HepG2 (cell line): ENCODE results near the gene HOXB6. TPM values are rescaled to one million over a fixed set of nuclear protein-coding genes. Genes with fewer than 3 reads are reported as not detected.

Experiments
- ATAC-seq: fragments of 200-7000 bp; cut with Tn5 transposase; 3 replicates; pipeline ENCODE4 v1.9.1; 2020; ENCODE audit warnings: mild to moderate bottlenecking, moderate library complexity
- BruUV-seq: library from RNA; stranded (reverse); fragments of 400-500 nt; replicated peaks from 2 replicates; lab custom pipeline; 2021; lab: Mats Ljungman, UMichigan
- CTCF ChIA-PET: fragments of 300-600 bp; formaldehyde crosslinking; extraction: SDS; loops from one replicate; lab custom pipeline; 2021; ENCODE audit warnings: low total read pairs, inconsistent platforms, low intra/inter-chr PET ratio; lab: Yijun Ruan, JAX
- POLR2A ChIA-PET: fragments of 350-600 bp; sonication (Branson Sonifier 250); formaldehyde crosslinking; loops from one replicate; lab custom pipeline; 2020; ENCODE audit warnings: antibody characterized with exemption, inconsistent platforms; lab: Yijun Ruan, JAX
- DNase-seq: peaks from one replicate; pipeline ENCODE4 v3.0.0-alpha.2; 2015; ENCODE audit warnings: low spot score
- FAIRE-seq: peaks from 3 replicates; lab custom pipeline; 2011; peaks lifted over from hg19 to GRCh38; lab: Jason Lieb, UNC
- H2AFZ ChIP-seq: one replicate; pipeline ENCODE4 v1.6.1; 2011; ENCODE audit warnings: low read length, inconsistent platforms
- H3K27ac ChIP-seq: fragments of 300-600 bp; 3 replicates; pipeline ENCODE4 v1.8.0; 2011; ENCODE audit warnings: mixed run types, mild to moderate bottlenecking, mixed read lengths, low read length, inconsistent platforms; ENCODE audit not compliant: insufficient read depth; ENCODE audit errors: extremely low read length
- H3K27me3 ChIP-seq, 2 experiments: fragments of 200-600 bp in 1 of 2; 2 replicates in 1 of 2; 3 replicates in 1 of 2; pipeline versions ENCODE4 v1.6.0 to v1.8.0; 2011; ENCODE audit warnings: low read length in 2 of 2, mild to moderate bottlenecking in 2 of 2, moderate library complexity in 2 of 2, inconsistent platforms in 1 of 2; ENCODE audit not compliant: insufficient read depth in 2 of 2, control insufficient read depth in 1 of 2
- H3K36me3 ChIP-seq, 2 experiments: fragments of 200-600 bp in 1 of 2; replicated peaks in 1 of 2; 2 replicates in 1 of 2; 3 replicates in 1 of 2; pipeline versions ENCODE4 v1.5.1 to v1.8.0; 2011; ENCODE audit warnings: low read length in 2 of 2, inconsistent platforms in 1 of 2; ENCODE audit not compliant: insufficient read depth in 2 of 2, control insufficient read depth in 1 of 2
- H3K4me1 ChIP-seq: 2 replicates; pipeline ENCODE4 v1.5.1; 2012; ENCODE audit warnings: low read length, inconsistent platforms; ENCODE audit not compliant: insufficient read depth
- H3K4me2 ChIP-seq: 2 replicates; pipeline ENCODE4 v1.6.0; 2011; ENCODE audit warnings: low read depth, low read length, inconsistent platforms
- H3K4me3 ChIP-seq, 3 experiments: fragments of 200-600 bp in 1 of 3; sonication (generic), shearing (Covaris generic) in 1 of 3; replicated peaks in 1 of 3; 2 replicates each; pipeline ENCODE4 v1.5.1; 2011 to 2016; ENCODE audit warnings: low read length in 3 of 3, inconsistent platforms in 2 of 3, low read depth in 2 of 3, mild to moderate bottlenecking in 2 of 3, control low read depth in 1 of 3, mixed read lengths in 1 of 3; ENCODE audit not compliant: insufficient read depth in 1 of 3
- H3K79me2 ChIP-seq: one replicate; pipeline ENCODE4 v1.6.1; 2011; ENCODE audit warnings: low read length, inconsistent platforms; ENCODE audit not compliant: insufficient read depth
- H3K9ac ChIP-seq: 2 replicates; pipeline ENCODE4 v1.6.0; 2011; ENCODE audit warnings: mild to moderate bottlenecking, low read depth, low read length, inconsistent platforms; ENCODE audit not compliant: insufficient read depth
- H3K9me3 ChIP-seq: 2 replicates; pipeline ENCODE4 v1.5.1; 2012; ENCODE audit warnings: mild to moderate bottlenecking, low read length
- H4K20me1 ChIP-seq: 2 replicates; pipeline ENCODE4 v1.6.0; 2011; ENCODE audit warnings: inconsistent platforms, mild to moderate bottlenecking, low read length, moderate library complexity; ENCODE audit not compliant: insufficient read depth
- CAMTA2 ChIP-seq: sonication (generic); formaldehyde crosslinking; IDR thresholded peaks from 2 replicates; pipeline ENCODE4 v1.4.0; 2020; ENCODE audit warnings: mild to moderate bottlenecking, missing genetic modification reagents, borderline replicate concordance
- CCDC6 ChIP-seq: sonication (generic); formaldehyde crosslinking; IDR thresholded peaks from 2 replicates; pipeline ENCODE4 v1.8.1; 2022; ENCODE audit warnings: mild to moderate bottlenecking, missing genetic modification reagents, moderate library complexity
- EZH2 ChIP-seq: conservative IDR thresholded peaks from 2 replicates; pipeline ENCODE4 v1.6.1; 2012; ENCODE audit warnings: mild to moderate bottlenecking, low read depth, low read length, moderate library complexity
- GLI4 ChIP-seq: sonication (generic); formaldehyde crosslinking; IDR thresholded peaks from 2 replicates; pipeline ENCODE4 v1.5.1; 2020; ENCODE audit warnings: missing genetic modification reagents, mild to moderate bottlenecking, moderate library complexity, borderline replicate concordance
- HBP1 ChIP-seq: IDR thresholded peaks from 2 replicates; pipeline ENCODE4 v1.6.1; 2016; ENCODE audit warnings: low read depth, control low read depth
- HNRNPLL ChIP-seq: fragments of 200-400 bp; formaldehyde crosslinking; IDR thresholded peaks from 2 replicates; pipeline ENCODE4 v1.6.1; 2017; ENCODE audit warnings: mild to moderate bottlenecking, low read depth, low read length; ENCODE audit not compliant: poor library complexity, severe bottlenecking
- MTF2 ChIP-seq: sonication (generic); formaldehyde crosslinking; IDR thresholded peaks from 2 replicates; pipeline ENCODE4 v1.5.0; 2020; ENCODE audit warnings: missing genetic modification reagents, borderline replicate concordance
- REXO4 ChIP-seq: sonication (generic); formaldehyde crosslinking; IDR thresholded peaks from 2 replicates; pipeline ENCODE4 v1.8.0; 2022; ENCODE audit warnings: missing genetic modification reagents, mild to moderate bottlenecking, borderline replicate concordance
- SNAPC2 ChIP-seq: sonication (generic); formaldehyde crosslinking; IDR thresholded peaks from 2 replicates; pipeline ENCODE4 v1.8.1; 2022; ENCODE audit warnings: mild to moderate bottlenecking, missing genetic modification reagents
- TEAD2 ChIP-seq: sonication (generic); formaldehyde crosslinking; IDR thresholded peaks from 2 replicates; pipeline ENCODE4 v1.9.0; 2021; ENCODE audit warnings: missing genetic modification reagents
- ZNF687 ChIP-seq: sonication (generic); formaldehyde crosslinking; IDR thresholded peaks from 2 replicates; pipeline ENCODE4 v1.5.1; 2020; ENCODE audit warnings: mild to moderate bottlenecking, missing genetic modification reagents, moderate library complexity
- ZNF800 ChIP-seq: sonication (generic); formaldehyde crosslinking; IDR thresholded peaks from 2 replicates; pipeline ENCODE4 v1.4.0; 2020; ENCODE audit warnings: missing genetic modification reagents
- ZSCAN21 ChIP-seq: sonication (generic); formaldehyde crosslinking; IDR thresholded peaks from 2 replicates; pipeline ENCODE4 v1.8.0; 2022; ENCODE audit warnings: mild to moderate bottlenecking, missing genetic modification reagents, moderate library complexity, borderline replicate concordance
- WGBS: methylation state at CpG from one replicate; pipeline ENCODE4 v1.1.6; 2017; ENCODE audit warnings: low lambda C conversion rate; 5-methylcytosine and 5-hydroxymethylcytosine counted together
- in situ Hi-C: cut with HindIII; loops from 2 replicates; pipeline ENCODE4 v1.10.0; 2017; ENCODE audit warnings: low pct_unique_long_range_greater_than_20kb; ENCODE audit not compliant: extremely low pct_ligation_motif_present
- intact Hi-C: fragments of 100-400 bp; cut with micrococcal nuclease; formaldehyde crosslinking; loops from one replicate; pipeline ENCODE4 v1.10.0; 2022; ENCODE audit not compliant: unreplicated experiment
- polyA plus RNA-seq, 8 experiments: library from polyadenylated mRNA; depleted of rRNA in 3 of 8; stranded (reverse) in 7 of 8; unstranded in 1 of 8; fragments of >200 nt; fragmentation: Illumina TruSeq in 4 of 8; extraction: Trizol in 4 of 8; gene quantifications; 2 replicates each; pipeline versions ENCODE4 v1.2.1 to v1.2.3, GENCODE V29; 2011 to 2016; ENCODE audit warnings: low read depth in 4 of 8, missing spikeins in 1 of 8, mixed read lengths in 1 of 8; ENCODE audit not compliant: insufficient read depth in 1 of 8
- total RNA-seq, 5 experiments: library from RNA; depleted of rRNA; stranded (reverse); fragments of >200 nt; fragmentation: Illumina TruSeq; extraction: Trizol; gene quantifications; 2 replicates each; pipeline ENCODE4 v1.2.3, GENCODE V29; 2016; ENCODE audit warnings: low read depth in 1 of 5

The HOXB6 gene
- total and polyA plus RNA-seq, 2 of the 13 experiments (the other 11 are each of a cell fraction or from before 2014, with no cell fraction given): not detected

GRCh38 chr17:48597778-48598631 is 6.8 kb downstream of the HOXB6 start:
- Histone ChIP-seq H3K27ac (no peak overlapping the region), H3K79me2 (no peaks in the 10 kb centered on the region)
- DNase-seq: no peak

More at GRCh38 chr17:48597778-48598631, 6.8 kb downstream of the HOXB6 start:
- Histone ChIP-seq H3K4me3 (no peak overlapping the region; a peak in 1 of 6 replicates), H4K20me1 (peaks cover under 1% of the 10 kb centered on the region; the same call in 1 of the 2 replicates), H3K9ac (no peak overlapping the region), H3K4me2 (peak overlapping the region; percentile 29; the same call in 1 of the 2 replicates), H3K27me3 (peaks cover 52 to 96% of the 10 kb centered on the region in 2 experiments), H2AFZ (no peak overlapping the region), H3K9me3 (no peaks in the 10 kb centered on the region), H3K4me1 (peaks cover 17% of the 10 kb centered on the region; the same call in 1 of the 2 replicates), H3K36me3 (no peaks in the 10 kb centered on the region)
- intact Hi-C loops: no loop called here
- FAIRE-seq (no peak), ATAC-seq (0 out of 3 replicates have a peak, but pooled peaks have one; percentile 5)
- ChIA-PET POLR2A (no interaction called here), CTCF (no interaction called here)
- 10% methylated on average over 44 of the region's 68 CpGs for WGBS
- BruUV-seq: no TSS peak
- in situ Hi-C loops: loop anchor here (5.0 kb wide), 1 partner anchor 446 kb away; no protein-coding TSS in a partner anchor
- TF ChIP-seq REXO4: no peak
- peak; percentile 84; the same call in 1 of the 2 replicates for TF ChIP-seq ZNF800
- no peak for TF ChIP-seq HBP1
- TF ChIP-seq SNAPC2 (CRISPR knock-in tag): no peak
- no peak for TF ChIP-seq TEAD2 (CRISPR knock-in tag)
- no peak for TF ChIP-seq CCDC6 (CRISPR knock-in tag)
- TF ChIP-seq ZNF687 (CRISPR knock-in tag): 0 out of 2 replicates have a peak, but pooled peaks have one; percentile 11
- TF ChIP-seq CAMTA2 (CRISPR knock-in tag): no peak
- no peak for TF ChIP-seq GLI4
- peak; percentile 87 for TF ChIP-seq EZH2
- TF ChIP-seq HNRNPLL: peak; percentile 68
- TF ChIP-seq MTF2 (CRISPR knock-in tag): peak; percentile 91; the same call in 1 of the 2 replicates
- no peak for TF ChIP-seq ZSCAN21 (CRISPR knock-in tag)
